HCT116 (cell line): ENCODE results near the gene TPRG1. TPM values are rescaled to one million over a fixed set of nuclear protein-coding genes. Genes with fewer than 3 reads are reported as not detected.

Experiments used
- ATAC-seq: fragments of 200-7000 bp; cut with Tn5 transposase; 2 replicates; pipeline ENCODE4 v1.9.1; 2020; ENCODE audit warnings: mild to moderate bottlenecking, moderate library complexity
- BruUV-seq: library from RNA; stranded (reverse); fragments of 400-500 nt; replicated peaks from 2 replicates; lab custom pipeline; 2021; lab: Mats Ljungman, UMichigan
- CTCF ChIA-PET: fragments of 300-600 bp; sonication (Branson Sonifier 250); formaldehyde crosslinking; loops from one replicate; lab custom pipeline; 2021; ENCODE audit warnings: antibody characterized with exemption; lab: Charles Lee
- POLR2A ChIA-PET: fragments of 300-600, 350-600 bp; sonication (Branson Sonifier 250); formaldehyde crosslinking; loops from one replicate; lab custom pipeline; 2021; ENCODE audit warnings: antibody characterized with exemption; lab: Charles Lee
- RAD21 ChIA-PET, 2 experiments: fragments of 300-600 bp; sonication (Branson Sonifier 250); formaldehyde crosslinking; loops; one replicate each; lab custom pipeline; 2023; ENCODE audit warnings: low total read pairs in 2 of 2; ENCODE audit not compliant: uncharacterized antibody in 2 of 2, unreplicated experiment in 2 of 2, low non-redundant PET in 1 of 2; lab: Charles Lee
- DNase-seq: peaks from one replicate; pipeline ENCODE4 v3.0.0-alpha.2; 2010; ENCODE audit warnings: low read depth, low spot score
- H2AFZ ChIP-seq: fragments of 200-600 bp; shearing (Covaris generic), sonication (generic); 2 replicates; pipeline ENCODE4 v1.6.1; 2017; ENCODE audit warnings: low read depth, mixed run types, mixed read lengths, antibody characterized with exemption, low read length; ENCODE audit not compliant: poor library complexity, severe bottlenecking
- H3K27ac ChIP-seq: 2 replicates; pipeline ENCODE4 v1.5.1; 2012; ENCODE audit warnings: low read depth, low read length
- H3K27me3 ChIP-seq: fragments of 200-600 bp; sonication (generic); 2 replicates; pipeline ENCODE4 v1.6.1; 2016; ENCODE audit warnings: mixed run types, low read length, mixed read lengths; ENCODE audit not compliant: insufficient read depth
- H3K36me3 ChIP-seq, 2 experiments: fragments of 200-500 bp in 1 of 2; fragments of 200-600 bp in 1 of 2; sonication (Bioruptor generic) in 1 of 2; sonication (generic) in 1 of 2; 2 replicates each; pipeline versions ENCODE4 v1.5.1 to v1.6.1; 2014 to 2016; ENCODE audit warnings: low read length in 2 of 2, inconsistent platforms in 1 of 2, mixed read lengths in 1 of 2, mixed run types in 1 of 2; ENCODE audit not compliant: insufficient read depth in 2 of 2, control insufficient read depth in 1 of 2
- H3K4me1 ChIP-seq, 2 experiments: fragments of 200-600 bp in 1 of 2; sonication (generic) in 1 of 2; 2 replicates each; pipeline versions ENCODE4 v1.5.1 to v1.6.1; 2012 to 2017; ENCODE audit warnings: low read length in 2 of 2, inconsistent platforms in 1 of 2, mild to moderate bottlenecking in 1 of 2, mixed read lengths in 1 of 2, mixed run types in 1 of 2, moderate library complexity in 1 of 2; ENCODE audit not compliant: insufficient read depth in 2 of 2, control insufficient read depth in 1 of 2
- H3K4me2 ChIP-seq: fragments of 200-600 bp; sonication (generic); 2 replicates; pipeline ENCODE4 v1.6.1; 2017; ENCODE audit warnings: mixed run types, low read length, mixed read lengths
- H3K4me3 ChIP-seq, 2 experiments: fragments of 200-600 bp in 1 of 2; sonication (generic) in 1 of 2; replicated peaks in 1 of 2; 2 replicates each; pipeline ENCODE4 v1.5.1; 2011 to 2016; ENCODE audit warnings: low read length in 2 of 2, control low read depth in 1 of 2, low read depth in 1 of 2, mild to moderate bottlenecking in 1 of 2, mixed read lengths in 1 of 2, mixed run types in 1 of 2
- H3K79me2 ChIP-seq: fragments of 200-600 bp; sonication (generic); 2 replicates; pipeline ENCODE4 v1.6.1; 2017; ENCODE audit warnings: mild to moderate bottlenecking, mixed run types, low read length, moderate library complexity, mixed read lengths; ENCODE audit not compliant: insufficient read depth
- H3K9ac ChIP-seq: fragments of 200-600 bp; sonication (generic); 2 replicates; pipeline ENCODE4 v1.6.1; 2016; ENCODE audit warnings: low read length, mixed read lengths
- H3K9me2 ChIP-seq: fragments of 200-600 bp; sonication (generic), shearing (Covaris generic); 2 replicates; pipeline ENCODE4 v1.6.1; 2017; ENCODE audit warnings: mixed run types, mild to moderate bottlenecking, moderate library complexity; ENCODE audit not compliant: insufficient read depth
- H3K9me3 ChIP-seq, 2 experiments: fragments of 200-500 bp in 1 of 2; fragments of 200-600 bp in 1 of 2; sonication (Bioruptor generic) in 1 of 2; sonication (generic) in 1 of 2; 2 replicates each; pipeline ENCODE4 v1.6.1; 2014 to 2017; ENCODE audit warnings: low read length in 2 of 2, mixed read lengths in 2 of 2, inconsistent platforms in 1 of 2, low read depth in 1 of 2, mild to moderate bottlenecking in 1 of 2, mixed run types in 1 of 2, moderate library complexity in 1 of 2; ENCODE audit not compliant: control insufficient read depth in 1 of 2, insufficient read depth in 1 of 2
- H4K20me1 ChIP-seq: fragments of 200-600 bp; sonication (generic), shearing (Covaris generic); 2 replicates; pipeline ENCODE4 v1.6.1; 2017; ENCODE audit warnings: mixed run types, mild to moderate bottlenecking, moderate library complexity; ENCODE audit not compliant: insufficient read depth
- CBX3 ChIP-seq: IDR thresholded peaks from 2 replicates; pipeline ENCODE4 v1.6.1; 2012; ENCODE audit warnings: low read depth
- EZH2 ChIP-seq: fragments of 200-600 bp; sonication (generic); IDR thresholded peaks from 2 replicates; pipeline ENCODE4 v1.6.1; 2017; ENCODE audit warnings: antibody characterized with exemption, mixed run types
- POLR2AphosphoS5 ChIP-seq: IDR thresholded peaks from 2 replicates; pipeline ENCODE4 v1.6.1; 2011; ENCODE audit warnings: mild to moderate bottlenecking, low read depth, low read length, moderate library complexity
- RAD21 ChIP-seq: IDR thresholded peaks from 2 replicates; pipeline ENCODE4 v1.6.1; 2012; ENCODE audit warnings: low read depth, mild to moderate bottlenecking
- SIN3A ChIP-seq: IDR thresholded peaks from 2 replicates; pipeline ENCODE4 v1.6.1; 2012; ENCODE audit warnings: low read depth
- SP1 ChIP-seq: IDR thresholded peaks from 2 replicates; pipeline ENCODE4 v1.6.1; 2012; ENCODE audit warnings: low read depth
- intact Hi-C: fragments of 100-400 bp; cut with micrococcal nuclease; formaldehyde crosslinking; loops from 2 replicates; pipeline ENCODE4 v1.10.0; 2022
- total RNA-seq: library from RNA; stranded (reverse); gene quantifications from one replicate; pipeline ENCODE4 v1.2.1, GENCODE V29; 2021; ENCODE audit not compliant: unreplicated experiment
- TF ChIP-seq, protein P1 (sequence below), 3 experiments: fragments of 200-600 bp in 1 of 3; sonication (generic) in 1 of 3; IDR thresholded peaks in 2 of 3; conservative IDR thresholded peaks in 1 of 3; 2 replicates each; pipeline ENCODE4 v1.5.1; 2012 to 2017; ENCODE audit warnings: low read depth in 2 of 3, low read length in 2 of 3, antibody characterized with exemption in 1 of 3, borderline replicate concordance in 1 of 3, control low read depth in 1 of 3, mild to moderate bottlenecking in 1 of 3, mixed read lengths in 1 of 3, mixed run types in 1 of 3, moderate library complexity in 1 of 3; ENCODE audit not compliant: insufficient read depth in 1 of 3
- TF ChIP-seq, protein P2 (sequence below): IDR thresholded peaks from 2 replicates; pipeline ENCODE4 v1.6.1; 2011; ENCODE audit warnings: mild to moderate bottlenecking, low read length, moderate library complexity; ENCODE audit not compliant: insufficient replicate concordance; ENCODE audit errors: extremely low read depth

The TPRG1 gene
- total RNA-seq, 1 experiment from 2014 or later = 2.8 TPM

DNA sequence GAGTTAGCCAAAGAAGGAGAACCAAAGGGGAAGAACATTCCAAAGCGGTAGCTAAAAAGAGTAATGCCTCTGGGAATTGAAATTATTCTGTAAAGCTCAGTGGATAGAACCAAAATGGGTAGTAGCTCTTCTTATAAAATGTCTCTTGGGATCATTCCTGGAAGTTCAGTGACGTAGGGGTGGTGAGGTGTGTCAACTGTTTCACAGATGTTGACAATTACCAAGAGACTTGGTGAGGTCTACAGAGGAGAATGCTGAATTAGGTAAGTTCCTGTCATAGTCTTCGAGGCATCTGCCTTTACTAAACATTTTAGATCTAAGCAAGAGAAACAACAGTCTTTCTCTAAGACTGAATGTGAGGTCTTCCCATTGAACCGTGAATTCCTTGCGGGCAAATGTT lies 67.8 kb downstream of the TPRG1 start:
- RAD21 ChIA-PET = no interaction called here
- Histone ChIP-seq H3K36me3 (no peaks in the 10 kb centered on the region), H3K79me2 (no peaks in the 10 kb centered on the region), H3K9me2 (no peaks in the 10 kb centered on the region), H3K4me1 (no peaks in the 10 kb centered on the region), H3K27ac (no peak overlapping the region), H3K4me3 (no peak overlapping the region), H3K4me2 (no peak overlapping the region), H3K27me3 (no peaks in the 10 kb centered on the region), H4K20me1 (no peaks in the 10 kb centered on the region), H2AFZ (no peak overlapping the region), H3K9ac (no peak overlapping the region), H3K9me3 (no peaks in the 10 kb centered on the region)
- POLR2A ChIA-PET = no interaction called here
- CTCF ChIA-PET = no interaction called here
- no TSS peak for BruUV-seq
- DNase-seq (no peak), ATAC-seq (no peak)
- TF ChIP-seq CBX3 (no peak), EZH2 (no peak), SIN3A (no peak), POLR2AphosphoS5 (no peak), RAD21 (no peak), SP1 (no peak)
- TF ChIP-seq, protein P1, sequence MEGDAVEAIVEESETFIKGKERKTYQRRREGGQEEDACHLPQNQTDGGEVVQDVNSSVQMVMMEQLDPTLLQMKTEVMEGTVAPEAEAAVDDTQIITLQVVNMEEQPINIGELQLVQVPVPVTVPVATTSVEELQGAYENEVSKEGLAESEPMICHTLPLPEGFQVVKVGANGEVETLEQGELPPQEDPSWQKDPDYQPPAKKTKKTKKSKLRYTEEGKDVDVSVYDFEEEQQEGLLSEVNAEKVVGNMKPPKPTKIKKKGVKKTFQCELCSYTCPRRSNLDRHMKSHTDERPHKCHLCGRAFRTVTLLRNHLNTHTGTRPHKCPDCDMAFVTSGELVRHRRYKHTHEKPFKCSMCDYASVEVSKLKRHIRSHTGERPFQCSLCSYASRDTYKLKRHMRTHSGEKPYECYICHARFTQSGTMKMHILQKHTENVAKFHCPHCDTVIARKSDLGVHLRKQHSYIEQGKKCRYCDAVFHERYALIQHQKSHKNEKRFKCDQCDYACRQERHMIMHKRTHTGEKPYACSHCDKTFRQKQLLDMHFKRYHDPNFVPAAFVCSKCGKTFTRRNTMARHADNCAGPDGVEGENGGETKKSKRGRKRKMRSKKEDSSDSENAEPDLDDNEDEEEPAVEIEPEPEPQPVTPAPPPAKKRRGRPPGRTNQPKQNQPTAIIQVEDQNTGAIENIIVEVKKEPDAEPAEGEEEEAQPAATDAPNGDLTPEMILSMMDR (IDR thresholded peaks at IDR 0.05 in 2 of 3, conservative IDR thresholded peaks at IDR 0.05 in 1 of 3; ENCODE audit: borderline replicate concordance in 1 of 3, insufficient read depth in 1 of 3, low read depth in 2 of 3, low read length in 2 of 3) = no peak
- TF ChIP-seq, protein P2, sequence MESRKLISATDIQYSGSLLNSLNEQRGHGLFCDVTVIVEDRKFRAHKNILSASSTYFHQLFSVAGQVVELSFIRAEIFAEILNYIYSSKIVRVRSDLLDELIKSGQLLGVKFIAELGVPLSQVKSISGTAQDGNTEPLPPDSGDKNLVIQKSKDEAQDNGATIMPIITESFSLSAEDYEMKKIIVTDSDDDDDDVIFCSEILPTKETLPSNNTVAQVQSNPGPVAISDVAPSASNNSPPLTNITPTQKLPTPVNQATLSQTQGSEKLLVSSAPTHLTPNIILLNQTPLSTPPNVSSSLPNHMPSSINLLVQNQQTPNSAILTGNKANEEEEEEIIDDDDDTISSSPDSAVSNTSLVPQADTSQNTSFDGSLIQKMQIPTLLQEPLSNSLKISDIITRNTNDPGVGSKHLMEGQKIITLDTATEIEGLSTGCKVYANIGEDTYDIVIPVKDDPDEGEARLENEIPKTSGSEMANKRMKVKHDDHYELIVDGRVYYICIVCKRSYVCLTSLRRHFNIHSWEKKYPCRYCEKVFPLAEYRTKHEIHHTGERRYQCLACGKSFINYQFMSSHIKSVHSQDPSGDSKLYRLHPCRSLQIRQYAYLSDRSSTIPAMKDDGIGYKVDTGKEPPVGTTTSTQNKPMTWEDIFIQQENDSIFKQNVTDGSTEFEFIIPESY = no peak
- intact Hi-C loops = no loop called here
